HepG2 (cell line): Measurements from ENCODE around the gene LYZL1. TPM values are rescaled to one million over a fixed set of nuclear protein-coding genes. Genes with fewer than 3 reads are reported as not detected.
"Not testable (repeated sequence)": the region's sequence is repeated elsewhere in the genome, so short reads cannot be mapped to it uniquely, and the experiment has no call there.

Experiments used
- ATAC-seq: fragments of 200-7000 bp; cut with Tn5 transposase; 3 replicates; pipeline ENCODE4 v1.9.1; 2020; ENCODE audit warnings: mild to moderate bottlenecking, moderate library complexity
- BruUV-seq: library from RNA; stranded (reverse); fragments of 400-500 nt; replicated peaks from 2 replicates; lab custom pipeline; 2021; lab: Mats Ljungman, UMichigan
- CTCF ChIA-PET: fragments of 300-600 bp; formaldehyde crosslinking; extraction: SDS; loops from one replicate; lab custom pipeline; 2021; ENCODE audit warnings: low total read pairs, inconsistent platforms, low intra/inter-chr PET ratio; lab: Yijun Ruan, JAX
- POLR2A ChIA-PET: fragments of 350-600 bp; sonication (Branson Sonifier 250); formaldehyde crosslinking; loops from one replicate; lab custom pipeline; 2020; ENCODE audit warnings: antibody characterized with exemption, inconsistent platforms; lab: Yijun Ruan, JAX
- DNase-seq: peaks from one replicate; pipeline ENCODE4 v3.0.0-alpha.2; 2015; ENCODE audit warnings: low spot score
- FAIRE-seq: peaks from 3 replicates; lab custom pipeline; 2011; peaks lifted over from hg19 to GRCh38; lab: Jason Lieb, UNC
- H2AFZ ChIP-seq: one replicate; pipeline ENCODE4 v1.6.1; 2011; ENCODE audit warnings: low read length, inconsistent platforms
- H3K27ac ChIP-seq: fragments of 300-600 bp; 3 replicates; pipeline ENCODE4 v1.8.0; 2011; ENCODE audit warnings: mixed run types, mild to moderate bottlenecking, mixed read lengths, low read length, inconsistent platforms; ENCODE audit not compliant: insufficient read depth; ENCODE audit errors: extremely low read length
- H3K27me3 ChIP-seq, 2 experiments: fragments of 200-600 bp in 1 of 2; 2 replicates in 1 of 2; 3 replicates in 1 of 2; pipeline versions ENCODE4 v1.6.0 to v1.8.0; 2011; ENCODE audit warnings: low read length in 2 of 2, mild to moderate bottlenecking in 2 of 2, moderate library complexity in 2 of 2, inconsistent platforms in 1 of 2; ENCODE audit not compliant: insufficient read depth in 2 of 2, control insufficient read depth in 1 of 2
- H3K36me3 ChIP-seq, 2 experiments: fragments of 200-600 bp in 1 of 2; replicated peaks in 1 of 2; 2 replicates in 1 of 2; 3 replicates in 1 of 2; pipeline versions ENCODE4 v1.5.1 to v1.8.0; 2011; ENCODE audit warnings: low read length in 2 of 2, inconsistent platforms in 1 of 2; ENCODE audit not compliant: insufficient read depth in 2 of 2, control insufficient read depth in 1 of 2
- H3K4me1 ChIP-seq: 2 replicates; pipeline ENCODE4 v1.5.1; 2012; ENCODE audit warnings: low read length, inconsistent platforms; ENCODE audit not compliant: insufficient read depth
- H3K4me2 ChIP-seq: 2 replicates; pipeline ENCODE4 v1.6.0; 2011; ENCODE audit warnings: low read depth, low read length, inconsistent platforms
- H3K4me3 ChIP-seq, 3 experiments: fragments of 200-600 bp in 1 of 3; sonication (generic), shearing (Covaris generic) in 1 of 3; replicated peaks in 1 of 3; 2 replicates each; pipeline ENCODE4 v1.5.1; 2011 to 2016; ENCODE audit warnings: low read length in 3 of 3, inconsistent platforms in 2 of 3, low read depth in 2 of 3, mild to moderate bottlenecking in 2 of 3, control low read depth in 1 of 3, mixed read lengths in 1 of 3; ENCODE audit not compliant: insufficient read depth in 1 of 3
- H3K79me2 ChIP-seq: one replicate; pipeline ENCODE4 v1.6.1; 2011; ENCODE audit warnings: low read length, inconsistent platforms; ENCODE audit not compliant: insufficient read depth
- H3K9ac ChIP-seq: 2 replicates; pipeline ENCODE4 v1.6.0; 2011; ENCODE audit warnings: mild to moderate bottlenecking, low read depth, low read length, inconsistent platforms; ENCODE audit not compliant: insufficient read depth
- H3K9me3 ChIP-seq: 2 replicates; pipeline ENCODE4 v1.5.1; 2012; ENCODE audit warnings: mild to moderate bottlenecking, low read length
- H4K20me1 ChIP-seq: 2 replicates; pipeline ENCODE4 v1.6.0; 2011; ENCODE audit warnings: inconsistent platforms, mild to moderate bottlenecking, low read length, moderate library complexity; ENCODE audit not compliant: insufficient read depth
- FOXP4 ChIP-seq: sonication (generic); formaldehyde crosslinking; IDR thresholded peaks from 2 replicates; pipeline ENCODE4 v1.4.0; 2020; ENCODE audit warnings: missing genetic modification reagents
- GATAD2A ChIP-seq: IDR thresholded peaks from 2 replicates; pipeline ENCODE4 v1.6.1; 2016
- MXI1 ChIP-seq: IDR thresholded peaks from 3 replicates; pipeline ENCODE4 v1.6.1; 2012; ENCODE audit warnings: low read depth, low read length, inconsistent platforms, borderline replicate concordance
- PITX1 ChIP-seq: sonication (generic); formaldehyde crosslinking; IDR thresholded peaks from 2 replicates; pipeline ENCODE4 v1.5.1; 2020; ENCODE audit warnings: mild to moderate bottlenecking, missing genetic modification reagents
- RBM39 ChIP-seq: fragments of 200-400 bp; formaldehyde crosslinking; IDR thresholded peaks from one replicate; pipeline ENCODE4 v1.6.1; 2018; ENCODE audit warnings: antibody characterized with exemption, mild to moderate bottlenecking, low read depth, low read length; ENCODE audit not compliant: poor library complexity, severe bottlenecking
- SAP130 ChIP-seq: IDR thresholded peaks from 2 replicates; pipeline ENCODE4 v1.6.1; 2016; ENCODE audit warnings: low read depth
- SKIL ChIP-seq: sonication (generic); formaldehyde crosslinking; IDR thresholded peaks from 2 replicates; pipeline ENCODE4 v1.8.0; 2022; ENCODE audit warnings: missing genetic modification reagents, mild to moderate bottlenecking, moderate library complexity, borderline replicate concordance
- SOX6 ChIP-seq, 2 experiments: fragments of 450-650 bp in 1 of 2; sonication (generic) in 1 of 2; formaldehyde crosslinking in 1 of 2; IDR thresholded peaks; 2 replicates each; pipeline versions ENCODE4 v1.4.0 to v1.6.1; 2017 to 2020; ENCODE audit warnings: antibody characterized with exemption in 1 of 2, mild to moderate bottlenecking in 1 of 2, missing genetic modification reagents in 1 of 2
- TCF7 ChIP-seq: sonication (generic); IDR thresholded peaks from 2 replicates; pipeline ENCODE4 v1.6.1; 2016; ENCODE audit warnings: antibody characterized with exemption, low read depth
- TFAP4 ChIP-seq: sonication (generic); IDR thresholded peaks from 2 replicates; pipeline ENCODE4 v1.6.1; 2016; ENCODE audit warnings: low read depth, borderline replicate concordance
- THRA ChIP-seq: sonication (generic); formaldehyde crosslinking; IDR thresholded peaks from 2 replicates; pipeline ENCODE4 v1.4.0; 2020; ENCODE audit warnings: missing genetic modification reagents, borderline replicate concordance
- ZNF614 ChIP-seq: IDR thresholded peaks from 2 replicates; pipeline ENCODE4 v1.6.1; 2018; ENCODE audit warnings: missing biosample characterization, missing genetic modification reagents, inconsistent platforms, borderline replicate concordance
- WGBS: methylation state at CpG from one replicate; pipeline ENCODE4 v1.1.6; 2017; ENCODE audit warnings: low lambda C conversion rate; 5-methylcytosine and 5-hydroxymethylcytosine counted together
- in situ Hi-C: cut with HindIII; loops from 2 replicates; pipeline ENCODE4 v1.10.0; 2017; ENCODE audit warnings: low pct_unique_long_range_greater_than_20kb; ENCODE audit not compliant: extremely low pct_ligation_motif_present
- intact Hi-C: fragments of 100-400 bp; cut with micrococcal nuclease; formaldehyde crosslinking; loops from one replicate; pipeline ENCODE4 v1.10.0; 2022; ENCODE audit not compliant: unreplicated experiment
- polyA plus RNA-seq, 8 experiments: library from polyadenylated mRNA; depleted of rRNA in 3 of 8; stranded (reverse) in 7 of 8; unstranded in 1 of 8; fragments of >200 nt; fragmentation: Illumina TruSeq in 4 of 8; extraction: Trizol in 4 of 8; gene quantifications; 2 replicates each; pipeline versions ENCODE4 v1.2.1 to v1.2.3, GENCODE V29; 2011 to 2016; ENCODE audit warnings: low read depth in 4 of 8, missing spikeins in 1 of 8, mixed read lengths in 1 of 8; ENCODE audit not compliant: insufficient read depth in 1 of 8
- total RNA-seq, 5 experiments: library from RNA; depleted of rRNA; stranded (reverse); fragments of >200 nt; fragmentation: Illumina TruSeq; extraction: Trizol; gene quantifications; 2 replicates each; pipeline ENCODE4 v1.2.3, GENCODE V29; 2016; ENCODE audit warnings: low read depth in 1 of 5

The LYZL1 gene
- total and polyA plus RNA-seq, 2 of the 13 experiments (the other 11 are each of a cell fraction or from before 2014, with no cell fraction given): not detected

GRCh38 chr10:29317423-29318021 lies 28.7 kb downstream of the LYZL1 start (continued):
- TF ChIP-seq RBM39: no peak
- TF ChIP-seq, all 625 proteins: peak for 32

- not testable (repeated sequence) for H3K27me3 ChIP-seq; H2AFZ ChIP-seq; BruUV-seq; H3K79me2 ChIP-seq; H3K36me3 ChIP-seq; H4K20me1 ChIP-seq; H3K9me3 ChIP-seq; TF ChIP-seq SOX6 (IDR thresholded peaks at IDR 0.05)
- FAIRE-seq (peak; percentile 98), DNase-seq (peak; percentile 98), ATAC-seq (peak; percentile 93)
- POLR2A ChIA-PET: interaction anchor here (0.7 to 5.1 kb wide), 15 partner anchors 9 to 786 kb away, joined by 3 to 106 read pairs (median 4); partner anchors contain the start of gene WAC
- peak overlapping the region; percentile 49 to 70 (median 64) for H3K4me3 ChIP-seq
- WGBS: 1% methylated on average over 20 of the region's 22 CpGs
- in situ Hi-C loops (loop anchor here (10.0 kb wide), 1 partner anchor 1286 kb away; no protein-coding TSS in a partner anchor), intact Hi-C loops (loop anchor here (1.0 to 5.0 kb wide), 5 partner anchors 9 to 641 kb away; partner anchors contain the start of gene BAMBI)
- H3K4me2 ChIP-seq: peak overlapping the region; percentile 96
- H3K4me1 ChIP-seq: peaks cover 74% of the 10 kb centered on the region
- H3K9ac ChIP-seq: peak overlapping the region; percentile 78
- H3K27ac ChIP-seq: peak overlapping the region; percentile 98
- CTCF ChIA-PET: interaction anchor here (0.6 kb wide), 1 partner anchor 515 kb away, joined by 3 read pairs; no protein-coding TSS in a partner anchor
- TF ChIP-seq ZNF614 (CRISPR knock-in tag): peak; percentile 27; the same call in 1 of the 2 replicates
- TF ChIP-seq PITX1: peak; percentile 14
- peak; percentile 85 for TF ChIP-seq FOXP4 (CRISPR knock-in tag)
- TF ChIP-seq TFAP4: peak; percentile 43; the same call in 1 of the 2 replicates
- peak; percentile 30; the same call in 1 of the 3 replicates for TF ChIP-seq MXI1
- peak; percentile 81 for TF ChIP-seq GATAD2A (CRISPR knock-in tag)
- peak; percentile 75; the same call in 1 of the 2 replicates for TF ChIP-seq SKIL
- TF ChIP-seq SOX6 (CRISPR knock-in tag; IDR thresholded peaks at IDR 0.05): peak; percentile 70
- peak; percentile 77 for TF ChIP-seq SAP130 (CRISPR knock-in tag)
- TF ChIP-seq TCF7: peak; percentile 75
- peak; percentile 72; the same call in 1 of the 2 replicates for TF ChIP-seq THRA (CRISPR knock-in tag)
These were observed 29.5 kb downstream of the LYZL1 start for GRCh38 chr10:29318141-29319071.
